Mesothelial cell of epicardium (in vitro differentiated cells): ENCODE results near the gene SLC8A1. TPM values are rescaled to one million over a fixed set of nuclear protein-coding genes. Genes with fewer than 3 reads are reported as not detected.

Experiments
- DNase-seq, 2 experiments: peaks; one replicate each; pipeline ENCODE4 v3.0.0; 2021; ENCODE audit warnings: low spot score in 2 of 2; ENCODE audit not compliant: unreplicated experiment in 2 of 2
- H3K27ac Mint-ChIP-seq: 2 replicates; pipeline ENCODE4 v1.8.0; 2021; ENCODE audit warnings: mixed read lengths
- H3K27me3 Mint-ChIP-seq: 2 replicates; pipeline ENCODE4 v1.8.0; 2021; ENCODE audit warnings: low read depth, mixed read lengths
- H3K36me3 Mint-ChIP-seq: 2 replicates; pipeline ENCODE4 v1.8.0; 2021; ENCODE audit warnings: mixed read lengths
- H3K4me1 Mint-ChIP-seq: 2 replicates; pipeline ENCODE4 v1.8.0; 2021; ENCODE audit warnings: mixed read lengths
- H3K4me3 Mint-ChIP-seq: 2 replicates; pipeline ENCODE4 v1.8.0; 2021; ENCODE audit warnings: mild to moderate bottlenecking, moderate library complexity, mixed read lengths
- H3K9me3 Mint-ChIP-seq: 2 replicates; pipeline ENCODE4 v1.8.0; 2021; ENCODE audit warnings: mixed read lengths
- total RNA-seq: library from RNA; stranded (reverse); gene quantifications from 3 replicates; pipeline ENCODE4 v1.2.1, GENCODE V29; 2021
- TF ChIP-seq, protein P1 (sequence below): fragments of 200-600 bp; sonication (generic); IDR thresholded peaks from one replicate; pipeline ENCODE4 v1.5.0; 2021; ENCODE audit warnings: antibody characterized with exemption; ENCODE audit not compliant: unreplicated experiment

The SLC8A1 gene
- total RNA-seq, 1 donor from 2014 or later, result 29.6 TPM

DNA sequence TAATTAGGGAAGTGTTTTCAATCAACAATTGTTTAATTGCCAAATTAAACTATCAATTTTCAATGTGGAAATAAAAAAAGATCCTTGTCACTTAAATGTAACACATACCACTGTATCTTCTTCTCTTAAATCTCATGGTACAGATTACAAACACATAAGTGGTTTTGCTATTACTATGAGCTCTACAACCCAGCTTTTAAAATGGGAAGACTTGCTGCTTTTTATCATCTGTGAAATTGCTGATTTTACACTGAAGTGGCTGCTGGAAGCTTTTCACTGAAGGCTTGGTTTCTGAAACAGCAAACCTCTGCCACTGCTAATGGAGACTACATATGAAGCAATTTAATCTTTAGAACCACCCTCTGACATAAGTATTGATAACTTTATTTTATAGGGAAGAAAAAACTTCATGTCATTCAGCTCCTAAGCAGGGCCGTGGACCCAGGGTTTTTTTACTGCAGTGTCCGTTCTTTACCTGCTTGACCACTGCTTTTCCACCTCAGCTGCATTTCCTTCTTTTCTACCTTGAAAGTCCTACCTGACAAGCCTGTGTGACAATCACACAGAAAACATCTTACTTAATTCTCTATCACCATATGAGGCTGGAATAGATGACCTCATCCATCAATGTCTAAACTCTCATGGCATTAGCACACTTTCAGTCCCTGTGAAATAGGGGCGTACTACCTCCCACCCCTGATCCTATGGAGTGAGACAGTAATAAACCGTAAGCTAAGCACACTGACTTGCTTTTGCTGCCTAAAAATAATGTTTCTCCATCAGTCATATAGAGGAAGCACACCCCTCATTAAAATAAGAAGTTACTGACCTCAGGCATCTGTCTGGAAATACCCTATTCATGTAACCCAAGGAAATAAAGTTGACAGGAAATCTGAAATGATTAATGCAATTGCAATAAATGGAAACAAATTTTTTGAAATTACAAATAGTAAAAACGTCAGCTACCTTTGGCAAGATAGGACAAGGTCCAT lies 19.2 kb upstream of the SLC8A1 start:
- H3K4me3 Mint-ChIP-seq, result no peak overlapping the region
- DNase-seq, result no peak
- H3K4me1 Mint-ChIP-seq, result peaks cover 9% of the 10 kb centered on the region
- peaks cover 2% of the 10 kb centered on the region for H3K9me3 Mint-ChIP-seq
- no peaks in the 10 kb centered on the region for H3K27me3 Mint-ChIP-seq
- TF ChIP-seq, protein P1, sequence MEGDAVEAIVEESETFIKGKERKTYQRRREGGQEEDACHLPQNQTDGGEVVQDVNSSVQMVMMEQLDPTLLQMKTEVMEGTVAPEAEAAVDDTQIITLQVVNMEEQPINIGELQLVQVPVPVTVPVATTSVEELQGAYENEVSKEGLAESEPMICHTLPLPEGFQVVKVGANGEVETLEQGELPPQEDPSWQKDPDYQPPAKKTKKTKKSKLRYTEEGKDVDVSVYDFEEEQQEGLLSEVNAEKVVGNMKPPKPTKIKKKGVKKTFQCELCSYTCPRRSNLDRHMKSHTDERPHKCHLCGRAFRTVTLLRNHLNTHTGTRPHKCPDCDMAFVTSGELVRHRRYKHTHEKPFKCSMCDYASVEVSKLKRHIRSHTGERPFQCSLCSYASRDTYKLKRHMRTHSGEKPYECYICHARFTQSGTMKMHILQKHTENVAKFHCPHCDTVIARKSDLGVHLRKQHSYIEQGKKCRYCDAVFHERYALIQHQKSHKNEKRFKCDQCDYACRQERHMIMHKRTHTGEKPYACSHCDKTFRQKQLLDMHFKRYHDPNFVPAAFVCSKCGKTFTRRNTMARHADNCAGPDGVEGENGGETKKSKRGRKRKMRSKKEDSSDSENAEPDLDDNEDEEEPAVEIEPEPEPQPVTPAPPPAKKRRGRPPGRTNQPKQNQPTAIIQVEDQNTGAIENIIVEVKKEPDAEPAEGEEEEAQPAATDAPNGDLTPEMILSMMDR, result no peak
- H3K36me3 Mint-ChIP-seq, result no peaks in the 10 kb centered on the region
- no peak overlapping the region for H3K27ac Mint-ChIP-seq

DNA sequence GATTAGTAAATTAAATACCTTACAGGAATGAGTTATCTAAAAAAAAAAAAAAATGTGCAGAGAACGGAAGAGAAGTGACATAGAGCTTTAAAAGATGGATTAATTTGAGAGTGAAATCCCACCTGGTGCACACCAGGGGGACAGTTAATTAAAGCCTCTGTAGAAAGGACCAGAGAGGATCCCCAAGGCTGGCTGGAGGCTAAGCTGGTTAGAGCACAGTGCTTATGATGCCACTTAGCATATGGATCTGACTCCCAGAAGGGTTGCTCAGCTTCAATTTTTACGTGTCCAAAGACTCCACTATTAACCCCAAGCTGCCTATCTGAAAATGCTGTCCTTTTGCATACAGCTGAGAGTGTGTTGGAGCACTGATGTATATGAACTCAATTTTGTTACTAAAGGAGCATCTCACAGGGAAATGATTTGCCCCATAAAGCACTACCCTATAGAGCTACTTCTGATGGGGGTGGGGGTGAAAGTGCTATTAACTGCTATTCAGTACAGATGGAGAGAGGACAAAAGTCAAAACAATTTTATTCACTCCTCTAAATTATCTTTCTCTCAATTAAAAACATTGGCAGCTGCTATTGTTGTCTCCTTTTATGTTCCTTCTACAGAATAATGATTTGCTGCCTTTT lies 15.2 kb upstream of the SLC8A1 start:
- DNase-seq, result no peak
- no peaks in the 10 kb centered on the region for H3K36me3 Mint-ChIP-seq
- H3K27me3 Mint-ChIP-seq, result no peaks in the 10 kb centered on the region
- H3K4me1 Mint-ChIP-seq, result peaks cover 9% of the 10 kb centered on the region
- no peaks in the 10 kb centered on the region for H3K9me3 Mint-ChIP-seq
- no peak overlapping the region for H3K4me3 Mint-ChIP-seq
- TF ChIP-seq, protein P1, result no peak
- no peak overlapping the region for H3K27ac Mint-ChIP-seq

DNA sequence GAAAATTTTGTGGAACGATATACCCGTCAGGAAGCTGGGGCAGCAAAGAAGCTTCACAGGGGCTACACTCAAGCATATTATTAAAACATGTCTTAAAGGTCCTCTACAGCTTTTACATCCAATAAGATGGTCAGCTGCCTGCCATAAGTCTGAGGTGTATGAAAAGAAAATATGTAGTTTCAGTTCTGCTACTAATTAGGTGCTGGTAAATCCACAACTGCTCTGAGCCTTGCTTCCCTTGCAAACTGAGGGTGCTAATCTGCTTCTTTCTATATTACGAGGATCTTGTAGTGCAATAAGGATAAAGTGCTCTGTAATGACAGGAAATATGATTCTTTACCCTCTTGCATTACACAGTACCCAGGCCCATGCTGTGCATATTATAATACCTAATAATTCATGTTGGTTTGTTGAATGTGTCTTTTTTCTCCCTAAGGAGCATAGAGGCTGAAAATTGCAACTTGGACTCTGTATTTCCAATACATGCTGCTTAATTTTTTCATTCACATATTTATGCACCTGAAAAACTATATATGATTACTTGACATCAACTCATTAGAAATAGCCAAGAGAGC lies 14.5 kb upstream of the SLC8A1 start:
- H3K9me3 Mint-ChIP-seq, result no peaks in the 10 kb centered on the region
- no peaks in the 10 kb centered on the region for H3K36me3 Mint-ChIP-seq
- peaks cover 3% of the 10 kb centered on the region for H3K4me1 Mint-ChIP-seq
- H3K27me3 Mint-ChIP-seq, result no peaks in the 10 kb centered on the region
- TF ChIP-seq, protein P1, result no peak
- DNase-seq, result no peak
- no peak overlapping the region for H3K4me3 Mint-ChIP-seq
- H3K27ac Mint-ChIP-seq, result no peak overlapping the region

DNA sequence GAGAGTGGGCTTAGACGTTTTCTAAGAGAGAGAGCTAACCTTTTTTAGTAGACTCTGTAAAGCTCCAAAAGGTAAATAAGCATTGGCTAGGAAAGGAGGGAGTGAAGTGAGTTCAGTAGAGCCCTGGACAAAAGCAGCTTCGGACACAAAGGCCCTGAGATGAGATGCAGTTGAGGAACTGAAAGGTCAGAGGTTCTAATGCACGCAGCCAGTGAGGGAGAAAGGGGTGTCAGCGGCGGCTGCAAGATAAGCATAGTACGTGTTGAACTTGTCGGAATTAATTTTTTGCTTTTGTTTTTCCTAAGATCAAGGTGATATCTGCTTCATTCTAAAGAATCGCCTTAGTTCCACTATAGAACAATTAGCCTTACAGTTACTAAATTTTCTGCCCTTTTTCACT lies 11.2 kb upstream of the SLC8A1 start:
- TF ChIP-seq, protein P1, result no peak
- H3K27me3 Mint-ChIP-seq, result no peaks in the 10 kb centered on the region
- H3K27ac Mint-ChIP-seq, result no peak overlapping the region

DNA sequence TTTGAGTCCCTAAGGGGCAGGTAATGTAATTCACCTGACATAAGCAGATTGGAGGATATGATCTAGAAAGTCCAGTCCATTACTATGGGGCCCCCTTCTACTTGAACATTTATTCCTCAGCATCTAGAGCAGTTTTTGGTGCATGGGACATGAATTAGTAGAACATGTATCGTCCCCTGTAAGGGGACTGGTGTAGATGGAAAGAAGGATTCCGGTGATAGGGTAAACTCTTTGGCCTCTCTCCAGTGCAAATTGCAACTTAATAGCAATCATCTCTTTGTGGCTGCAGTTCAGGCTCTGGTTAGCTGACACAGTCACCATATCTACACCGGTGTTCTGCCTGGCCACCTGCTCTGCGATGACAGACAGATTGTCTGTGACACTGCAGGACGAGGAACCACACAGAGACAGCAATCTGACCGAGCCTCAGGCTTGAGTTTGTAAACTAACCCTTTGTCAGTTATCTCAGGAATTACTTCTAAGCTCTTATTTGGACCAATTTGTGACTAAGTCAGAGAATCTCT lies 6.4 kb upstream of the SLC8A1 start:
- TF ChIP-seq, protein P1, result no peak
- H3K27me3 Mint-ChIP-seq, result no peaks in the 10 kb centered on the region
- H3K4me1 Mint-ChIP-seq, result peaks cover 17% of the 10 kb centered on the region
- no peaks in the 10 kb centered on the region for H3K9me3 Mint-ChIP-seq
- no peak overlapping the region for H3K4me3 Mint-ChIP-seq
- no peaks in the 10 kb centered on the region for H3K36me3 Mint-ChIP-seq
- DNase-seq, result no peak
- no peak overlapping the region for H3K27ac Mint-ChIP-seq

More for the DNA sequence above, 11.2 kb upstream of the SLC8A1 start:
- no peak overlapping the region for H3K4me3 Mint-ChIP-seq
- no peak for DNase-seq
- H3K9me3 Mint-ChIP-seq, result no peaks in the 10 kb centered on the region
- no peaks in the 10 kb centered on the region for H3K36me3 Mint-ChIP-seq
- peaks cover 3% of the 10 kb centered on the region for H3K4me1 Mint-ChIP-seq
